Measurements from ENCODE around the gene TRAPPC1.

TRAPPC1 gene

DNA sequence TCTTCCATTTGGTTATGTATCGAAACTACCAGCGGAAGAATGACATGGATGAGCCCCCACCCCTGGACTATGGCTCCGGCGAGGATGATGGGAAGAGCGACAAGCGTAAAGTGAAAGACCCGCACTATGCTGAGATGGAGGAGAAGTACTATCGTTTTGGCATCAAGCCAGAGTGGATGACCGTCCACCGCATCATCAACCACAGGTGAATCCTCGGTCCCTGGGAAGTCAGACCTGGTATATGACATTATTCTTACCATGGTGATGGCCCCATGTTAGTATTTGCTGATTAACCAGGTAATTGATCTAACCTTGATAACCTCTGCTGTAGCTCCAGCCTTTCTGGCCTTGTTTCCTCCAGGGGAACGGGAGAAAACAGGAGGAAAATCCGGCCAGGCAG is 34.7 kb downstream of the TRAPPC1 start:
- DNase-seq, result no peak

DNA sequence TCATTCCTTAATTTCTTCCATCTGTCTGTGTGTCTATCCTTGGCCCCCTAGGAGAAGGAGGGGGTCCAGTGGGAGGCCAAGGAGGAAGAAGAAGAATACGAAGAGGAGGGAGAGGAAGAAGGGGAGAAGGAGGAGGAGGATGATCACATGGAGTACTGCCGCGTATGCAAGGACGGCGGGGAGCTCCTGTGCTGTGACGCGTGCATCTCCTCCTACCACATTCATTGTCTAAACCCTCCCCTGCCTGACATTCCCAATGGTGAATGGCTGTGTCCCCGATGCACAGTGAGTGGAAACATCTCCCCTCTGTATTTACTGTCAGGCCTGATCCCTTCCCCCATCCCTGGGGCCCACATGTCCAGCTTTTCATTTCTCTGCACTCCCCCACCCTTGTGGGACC is 36.9 kb downstream of the TRAPPC1 start:
- DNase-seq, result no peak

DNA sequence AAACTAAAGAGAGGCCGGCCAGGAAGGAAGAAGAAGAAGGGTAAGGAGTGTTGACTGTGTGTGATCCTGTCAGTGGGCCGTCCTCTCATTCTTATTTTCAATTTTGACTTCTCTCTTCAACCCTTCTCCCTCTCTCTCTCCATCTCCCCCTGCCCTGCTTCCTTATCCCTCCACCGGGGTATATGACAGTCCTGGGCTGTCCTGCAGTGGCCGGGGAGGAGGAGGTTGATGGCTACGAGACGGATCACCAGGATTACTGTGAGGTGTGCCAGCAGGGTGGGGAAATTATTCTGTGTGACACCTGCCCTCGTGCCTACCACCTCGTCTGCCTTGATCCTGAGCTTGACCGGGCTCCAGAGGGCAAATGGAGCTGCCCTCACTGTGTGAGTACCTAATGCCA is 37.5 kb downstream of the TRAPPC1 start:
- no peak for DNase-seq

DNA sequence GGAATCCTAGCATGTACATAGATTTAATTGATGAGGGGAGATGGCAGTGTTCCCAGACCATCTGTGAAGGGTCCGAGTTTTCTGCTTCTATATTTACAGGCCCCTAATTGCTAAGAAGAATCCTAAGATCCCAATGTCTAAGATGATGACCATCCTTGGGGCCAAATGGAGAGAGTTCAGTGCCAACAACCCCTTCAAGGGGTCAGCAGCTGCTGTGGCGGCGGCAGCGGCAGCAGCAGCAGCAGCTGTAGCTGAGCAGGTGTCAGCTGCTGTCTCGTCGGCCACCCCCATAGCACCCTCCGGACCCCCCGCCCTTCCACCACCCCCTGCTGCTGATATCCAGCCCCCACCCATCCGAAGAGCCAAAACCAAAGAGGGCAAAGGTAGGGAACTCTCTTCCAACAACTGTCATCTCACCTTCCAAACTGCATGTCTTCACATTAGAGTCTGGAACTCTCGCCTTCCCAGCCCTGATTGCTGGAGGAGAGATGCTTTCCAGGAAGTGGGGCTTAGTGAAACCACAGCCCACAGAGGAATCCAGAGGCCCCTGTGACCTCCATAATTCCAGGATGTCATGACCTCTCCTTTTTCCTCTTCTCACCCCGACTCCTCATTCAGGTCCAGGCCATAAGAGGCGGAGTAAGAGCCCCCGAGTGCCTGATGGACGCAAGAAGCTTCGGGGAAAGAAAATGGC is 38.4 kb downstream of the TRAPPC1 start:
- no peak for DNase-seq

DNA sequence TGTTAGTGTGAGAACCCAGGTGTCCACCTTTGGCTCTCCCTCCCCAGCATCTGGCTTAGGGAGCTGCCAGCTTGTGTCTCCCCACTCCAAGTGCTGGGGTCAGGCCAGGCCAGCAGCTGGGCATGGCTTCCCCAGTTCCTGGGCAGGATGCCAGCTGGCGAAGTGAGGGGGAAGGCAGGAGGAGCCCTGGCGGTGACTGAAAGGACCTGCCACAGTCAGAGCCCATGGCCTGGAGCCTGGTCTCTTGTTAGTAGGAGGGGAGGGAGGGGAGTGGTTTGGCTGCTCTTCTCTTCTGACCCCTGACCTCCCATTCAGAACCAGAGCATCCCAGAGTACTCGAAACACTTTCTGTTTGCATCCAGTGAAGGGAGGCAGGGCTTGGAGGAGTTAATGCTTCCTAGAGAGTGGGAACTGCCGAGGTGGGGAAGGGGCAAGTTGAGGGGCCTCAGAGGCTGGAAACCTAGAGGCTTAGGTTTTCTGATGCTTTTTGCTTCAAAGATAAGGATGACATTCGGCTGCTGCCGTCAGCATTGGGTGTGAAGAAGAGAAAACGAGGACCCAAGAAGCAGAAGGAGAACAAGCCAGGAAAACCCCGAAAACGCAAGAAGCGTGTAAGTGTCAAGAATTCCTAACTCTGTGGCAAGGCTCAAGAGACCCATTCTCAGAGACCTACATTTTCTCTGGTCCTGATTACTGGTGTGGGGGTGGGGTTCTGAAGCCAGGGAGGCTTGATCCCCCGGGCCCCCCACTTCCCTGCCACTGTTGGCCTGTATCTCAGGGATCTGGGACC is 42.4 kb downstream of the TRAPPC1 start:
- peak; percentile 29 for DNase-seq

DNA sequence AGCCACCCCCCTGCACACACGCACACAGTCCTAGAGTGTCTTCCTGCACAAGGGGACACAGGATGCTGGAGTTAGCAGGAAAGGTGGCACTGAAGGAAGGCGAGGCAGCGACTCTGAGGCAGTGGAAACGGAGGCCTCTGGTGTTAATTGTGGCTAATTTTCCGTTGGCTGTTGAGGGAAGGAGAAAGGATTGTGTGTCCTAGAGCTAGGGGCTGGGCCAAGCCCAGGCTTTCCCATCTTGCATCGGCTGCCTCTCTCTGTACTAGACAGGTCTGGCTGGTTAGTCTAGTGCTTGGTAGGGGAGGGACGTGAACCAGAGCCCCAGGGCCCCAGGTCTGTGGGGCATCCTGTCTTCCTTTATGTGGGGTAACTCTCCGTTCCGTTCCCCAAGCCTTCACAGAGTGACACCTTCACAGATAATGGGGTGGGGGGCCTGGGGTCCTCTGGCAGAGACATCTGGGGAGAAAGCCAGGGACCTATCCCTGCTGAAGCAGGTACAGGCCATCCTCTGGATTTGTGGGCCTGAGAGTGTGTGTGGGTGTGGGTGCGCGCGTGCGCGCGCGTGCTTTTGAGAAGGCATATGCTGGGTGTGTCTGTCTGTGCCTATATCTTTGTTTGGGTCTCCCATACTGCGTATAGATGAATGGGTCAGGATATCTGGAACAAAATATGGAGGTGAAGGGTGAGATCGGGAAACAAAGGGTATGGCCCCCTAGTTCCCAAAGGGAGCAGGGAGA is 43.4 kb downstream of the TRAPPC1 start, which contains the start of gene CHD3:
TSS of gene CHD3 (plus strand) at position 606 of the 737 bp plus-strand sequence. CDS start 212 bp downstream, outside the sequence.
- peak; percentile 48 for DNase-seq

DNA sequence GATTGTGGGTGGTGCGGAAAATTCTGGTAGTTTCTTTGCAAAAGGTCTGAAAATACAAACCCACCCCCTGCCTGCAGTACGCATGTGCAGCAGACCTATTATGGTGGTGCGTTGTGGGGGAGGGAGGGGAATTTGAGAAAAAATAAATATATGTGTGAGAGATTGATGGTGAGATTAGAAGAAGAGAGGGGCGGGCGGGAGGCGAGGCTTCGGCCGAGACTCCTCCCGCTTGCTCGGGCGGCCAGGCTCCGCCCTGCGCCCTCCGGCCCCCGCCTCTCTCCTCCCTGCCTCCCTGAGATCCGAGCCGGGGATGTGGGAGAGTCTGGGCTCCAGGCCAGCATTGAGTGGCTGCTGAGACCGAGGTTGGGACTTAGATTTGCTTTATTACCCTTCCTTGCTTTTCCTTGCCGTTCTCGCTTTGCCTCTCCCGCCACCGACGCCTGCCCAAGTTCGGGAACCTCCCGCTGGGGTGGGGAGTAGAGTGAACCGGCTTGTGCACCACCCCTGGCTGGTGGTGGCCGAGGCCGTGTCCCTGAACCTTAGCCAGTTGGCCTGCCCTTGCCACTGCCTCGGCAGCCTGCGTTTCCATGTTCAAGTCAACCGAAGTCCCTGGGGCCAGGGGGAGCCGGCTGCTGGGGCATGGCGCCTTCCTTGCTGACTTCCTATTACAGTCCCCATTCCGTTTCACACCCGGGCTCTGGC is 44.1 kb downstream of the TRAPPC1 start:
- peak; percentile 84 for DNase-seq

DNA sequence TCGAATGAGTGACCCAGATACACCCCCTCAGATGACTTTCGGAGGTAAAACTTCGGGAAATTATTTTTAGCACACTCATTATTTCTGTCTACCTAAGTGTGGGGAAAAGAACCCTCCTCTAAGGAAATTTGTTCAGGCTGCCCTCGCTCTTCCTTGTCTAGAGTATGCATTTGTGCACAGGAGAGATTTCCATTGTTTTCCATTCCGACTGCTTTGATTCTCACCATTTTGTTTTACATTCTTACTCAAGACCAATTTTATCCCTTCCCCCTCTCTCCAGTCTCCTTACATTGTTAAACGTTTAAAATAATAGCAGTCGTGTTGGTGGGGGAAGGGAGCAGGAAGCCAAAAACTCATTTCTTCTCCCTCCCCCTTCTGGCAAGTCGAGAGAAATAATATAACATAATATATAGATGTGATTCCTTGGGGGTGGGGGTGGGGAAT is 44.7 kb downstream of the TRAPPC1 start:
- DNase-seq, result no peak

DNA sequence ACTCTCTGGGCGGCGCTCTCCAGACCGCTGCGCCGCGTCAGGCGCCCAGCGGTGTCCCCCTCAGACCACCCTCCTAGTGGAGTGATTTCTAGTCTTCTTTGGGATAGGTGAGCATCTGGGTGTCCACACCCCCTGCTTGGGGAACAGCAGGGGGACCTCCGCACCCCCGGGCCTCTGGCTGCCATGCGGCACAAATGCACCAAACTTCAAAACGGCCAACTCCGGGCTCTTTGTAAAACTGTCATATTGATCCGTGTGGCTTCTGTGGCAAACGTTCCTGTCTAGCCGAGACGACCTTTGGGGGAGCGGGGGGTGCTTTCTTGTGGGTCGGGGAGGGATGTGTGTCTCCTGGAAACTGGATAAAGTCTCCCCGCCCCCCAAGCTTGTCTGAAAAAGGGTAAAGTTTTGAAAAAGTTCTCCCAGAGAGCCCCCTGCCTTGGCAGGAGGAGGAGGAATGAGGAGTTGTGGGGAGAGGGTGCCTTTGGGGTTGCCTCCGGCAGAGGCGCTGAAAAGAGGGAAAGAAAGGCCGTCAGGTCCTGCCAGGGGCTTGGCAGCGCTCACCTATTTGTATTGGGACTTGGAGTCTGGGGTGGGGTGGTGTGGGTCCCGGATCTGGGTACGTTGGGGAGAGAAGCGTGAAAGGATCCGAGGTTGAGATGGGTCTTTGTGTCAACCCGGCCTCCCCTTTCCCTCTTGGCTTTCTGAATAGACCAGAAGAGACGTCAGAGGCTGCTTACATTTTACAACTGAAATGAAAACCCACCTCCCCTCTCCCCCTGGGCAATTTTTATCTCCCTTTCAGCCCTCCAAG is 45.3 kb downstream of the TRAPPC1 start:
- peak; percentile 72 for DNase-seq

DNA sequence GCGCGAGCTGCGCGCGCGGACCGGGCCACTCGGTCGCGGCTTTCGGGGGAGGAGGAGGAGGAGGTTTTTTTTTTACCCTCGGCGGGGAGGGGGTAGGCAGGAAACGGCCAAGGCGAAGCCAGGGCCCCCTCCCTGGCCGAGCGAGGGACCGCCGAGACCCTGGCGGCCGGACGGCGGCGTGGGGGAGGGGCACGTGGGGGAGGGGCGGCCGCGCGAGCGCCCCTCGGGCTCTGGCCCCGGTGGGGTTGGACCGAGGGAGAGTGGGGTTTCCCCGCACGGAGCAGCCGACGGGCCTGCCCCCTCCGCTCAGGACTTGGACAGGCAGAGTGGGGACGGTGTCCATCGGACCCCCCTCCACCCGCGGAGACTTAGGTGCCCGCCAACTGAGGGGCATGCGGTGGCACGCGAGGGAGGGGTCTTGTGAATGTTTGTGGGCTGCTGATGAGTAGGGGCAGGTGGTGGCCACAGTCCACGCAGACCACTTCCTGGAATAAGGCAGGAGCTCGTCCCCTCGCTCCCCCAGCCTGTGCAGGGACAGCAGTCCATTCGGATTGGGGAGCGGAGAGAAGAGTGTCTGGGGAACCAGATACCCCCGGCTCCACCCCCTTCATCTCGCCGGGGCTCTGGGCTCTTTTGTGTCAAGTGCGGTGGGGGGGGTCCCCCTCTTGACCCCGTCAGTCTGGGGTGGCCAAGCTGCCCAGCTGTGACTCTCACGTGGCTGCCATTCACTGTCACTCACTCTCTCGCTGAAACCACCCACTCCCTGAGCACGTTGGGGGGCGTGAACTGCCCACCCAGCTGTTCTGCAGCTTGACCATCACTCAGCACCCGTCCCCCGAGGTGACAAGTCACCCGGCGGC is 46.1 kb downstream of the TRAPPC1 start:
- DNase-seq, result peak; percentile 47

DNA sequence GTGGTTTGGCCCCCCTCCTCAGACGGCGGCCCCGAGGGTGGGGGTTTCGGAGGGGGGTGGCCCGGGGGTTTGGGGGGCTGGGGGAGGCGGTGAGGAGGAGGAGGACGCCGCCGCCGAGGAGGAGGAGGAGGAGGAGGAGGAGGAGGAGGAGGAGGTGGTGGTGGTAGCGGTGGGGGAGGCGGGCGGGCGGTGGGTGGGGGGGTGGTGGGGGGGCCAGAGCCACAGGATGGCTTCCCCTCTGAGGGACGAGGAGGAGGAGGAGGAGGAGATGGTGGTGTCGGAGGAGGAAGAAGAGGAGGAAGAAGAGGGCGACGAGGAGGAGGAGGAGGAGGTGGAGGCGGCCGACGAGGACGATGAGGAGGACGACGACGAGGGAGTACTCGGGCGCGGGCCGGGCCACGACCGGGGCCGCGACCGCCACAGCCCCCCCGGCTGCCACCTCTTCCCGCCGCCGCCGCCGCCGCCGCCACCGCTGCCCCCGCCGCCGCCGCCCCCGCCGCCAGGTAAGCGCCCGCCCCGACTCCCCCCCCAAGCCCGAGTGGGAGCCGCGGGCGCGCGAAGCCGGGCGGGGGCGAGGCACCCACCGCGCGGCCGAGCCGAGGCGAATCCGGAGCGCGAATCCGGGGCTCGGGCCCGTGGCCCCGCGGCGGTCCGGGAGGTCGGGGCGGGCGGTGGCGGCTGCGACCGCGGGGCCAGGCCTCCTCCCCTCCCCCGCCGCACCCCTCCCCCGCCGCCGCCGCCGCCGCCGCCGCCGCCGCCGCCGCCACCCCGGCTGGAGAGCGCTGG is 47.0 kb downstream of the TRAPPC1 start:
- peak; percentile 67 for DNase-seq

DNA sequence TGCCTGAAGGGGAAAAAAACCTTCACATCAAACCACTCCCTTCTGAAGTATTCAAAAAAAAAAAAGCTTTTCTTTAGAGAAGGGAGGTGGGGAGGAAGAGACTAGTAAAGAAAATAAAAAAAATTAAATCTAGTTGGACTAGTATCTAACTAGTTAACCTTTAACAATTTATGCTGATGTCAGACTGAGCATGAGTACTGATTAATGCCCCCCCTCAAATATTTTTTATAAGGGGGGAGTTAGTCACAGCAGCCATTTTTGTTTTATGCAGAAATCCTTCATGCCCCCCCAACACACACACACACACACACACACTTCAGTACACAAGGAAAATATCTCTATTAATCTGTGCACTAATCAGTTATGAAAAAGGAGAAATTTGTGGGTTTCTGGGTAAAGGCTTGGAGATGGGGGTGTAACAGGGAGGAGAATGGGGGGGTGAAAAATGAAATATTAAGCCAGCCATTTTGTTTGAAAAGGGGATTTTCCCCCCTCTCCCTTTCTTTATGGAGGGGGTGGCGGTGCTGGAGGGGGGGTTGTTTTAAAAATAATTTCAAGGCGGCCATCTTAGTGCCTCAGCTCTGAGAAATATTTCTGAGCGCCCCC is 47.9 kb downstream of the TRAPPC1 start:
- peak; percentile 35 for DNase-seq

DNA sequence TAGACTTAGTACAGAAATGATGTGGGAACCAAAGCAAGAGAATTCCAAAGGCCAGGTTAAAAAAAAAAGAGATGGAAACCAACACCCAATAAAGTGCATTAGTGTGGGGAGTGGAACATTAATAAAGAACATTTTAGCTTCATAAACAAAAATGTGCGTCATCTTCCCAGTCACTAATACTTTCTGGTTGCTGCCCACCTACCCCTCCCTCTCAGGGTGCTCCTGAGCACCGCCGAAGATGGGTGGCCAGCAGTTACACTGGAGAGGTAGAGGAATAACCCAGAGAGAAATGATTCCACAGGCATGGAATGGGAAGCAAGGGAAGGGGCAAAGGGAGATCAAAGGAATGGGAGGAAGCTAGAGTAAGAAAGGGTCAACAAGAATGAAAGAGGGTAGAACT is 49.1 kb downstream of the TRAPPC1 start:
- DNase-seq, result no peak

DNA sequence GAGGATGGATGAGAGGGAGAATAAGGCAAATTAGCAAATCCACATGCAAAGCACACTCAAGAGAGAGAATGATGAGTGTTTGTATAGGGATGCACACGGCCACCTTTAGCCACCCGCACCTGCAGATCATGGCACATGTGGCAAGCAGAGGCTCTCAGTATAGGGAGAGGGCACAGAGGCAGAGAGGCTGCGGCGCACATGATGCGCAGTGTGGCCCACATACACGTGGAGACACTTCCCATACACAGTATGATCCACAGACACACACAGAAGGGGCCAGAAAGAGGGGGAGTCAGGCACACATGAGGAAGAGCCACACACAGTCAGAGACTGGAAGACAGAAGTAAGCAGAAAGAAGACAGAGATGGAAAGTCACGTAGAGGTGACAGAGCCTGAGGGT is 49.7 kb downstream of the TRAPPC1 start:
- DNase-seq, result no peak

DNA sequence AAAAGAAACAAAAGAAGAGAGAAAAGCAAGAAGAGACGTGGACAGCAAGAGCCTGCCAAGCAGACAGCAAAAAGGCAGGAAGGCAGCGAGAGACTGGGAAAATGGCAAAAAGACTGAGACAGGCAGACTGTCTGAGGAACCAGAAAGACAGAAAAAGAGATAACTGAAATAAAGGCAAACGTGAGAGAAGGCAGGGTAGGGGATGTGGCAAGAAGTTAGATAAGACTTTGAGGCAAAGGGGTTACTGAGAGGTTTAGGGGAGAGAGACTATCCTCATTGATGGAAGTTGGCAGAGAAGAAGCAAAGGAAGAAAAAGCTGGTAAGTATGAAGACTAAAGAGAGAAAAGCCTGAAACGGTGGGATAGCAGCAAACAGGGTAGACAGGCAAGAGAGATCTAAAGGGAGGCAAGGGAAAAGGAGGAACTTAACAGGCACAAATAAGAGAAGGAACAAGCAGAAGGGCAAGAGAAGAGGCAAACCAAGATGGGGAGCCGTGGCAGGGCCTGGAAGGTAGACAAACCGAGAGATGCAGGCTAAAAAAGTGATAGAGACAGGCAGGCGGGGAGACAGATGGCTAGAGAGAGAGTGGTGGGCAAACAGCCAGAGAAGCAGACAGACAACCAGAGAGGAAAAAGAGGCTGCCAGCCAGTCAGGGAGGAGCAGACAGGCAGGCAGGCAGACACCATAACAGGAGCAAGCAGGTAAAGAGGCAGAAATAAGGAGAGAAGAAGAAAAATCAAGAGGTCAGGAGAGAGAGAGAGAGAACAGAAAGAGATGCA is 50.3 kb downstream of the TRAPPC1 start:
- DNase-seq, result no peak

Measured in activated CD8-positive, alpha-beta memory T cell treated with anti-CD3 and anti-CD28 coated beads, Interleukin-2, amount 50 U/mL, for 4 hours (primary cell).